Liver (tissue), 9 donors: ENCODE data around the gene ALDH8A1. TPM values are rescaled to one million over a fixed set of nuclear protein-coding genes. Genes with fewer than 3 reads are reported as not detected.

Source experiments
- DNase-seq: peaks from one replicate; pipeline ENCODE4 v3.0.0-alpha.2; 2017; ENCODE audit warnings: low spot score
- H3K27ac ChIP-seq, 2 donors: one replicate each; pipeline ENCODE4 v1.7.0; 2013; ENCODE audit warnings: inconsistent platforms in 2 of 2, low read length in 2 of 2, control low read depth in 1 of 2, low read depth in 1 of 2, mild to moderate bottlenecking in 1 of 2
- H3K27me3 ChIP-seq, 4 donors: one replicate each; pipeline versions ENCODE4 v1.6.1 to v1.7.0; 2013; ENCODE audit warnings: low read length in 3 of 4, inconsistent platforms in 1 of 4, mild to moderate bottlenecking in 1 of 4, moderate library complexity in 1 of 4; ENCODE audit not compliant: control insufficient read depth in 4 of 4, insufficient read depth in 4 of 4
- H3K36me3 ChIP-seq, 4 donors: one replicate each; pipeline versions ENCODE4 v1.6.1 to v1.7.0; 2013; ENCODE audit warnings: low read length in 3 of 4, mild to moderate bottlenecking in 3 of 4, low read depth in 1 of 4, moderate library complexity in 1 of 4; ENCODE audit not compliant: control insufficient read depth in 4 of 4, insufficient read depth in 3 of 4
- H3K4me1 ChIP-seq, 4 donors: one replicate each; pipeline versions ENCODE4 v1.6.1 to v1.7.0; 2013; ENCODE audit warnings: low read length in 3 of 4, mild to moderate bottlenecking in 3 of 4, moderate library complexity in 1 of 4; ENCODE audit not compliant: control insufficient read depth in 4 of 4, insufficient read depth in 4 of 4
- H3K4me3 ChIP-seq, 3 donors: one replicate each; pipeline versions ENCODE4 v1.6.1 to v1.7.0; 2013; ENCODE audit warnings: low read length in 3 of 3, control low read depth in 1 of 3, low read depth in 1 of 3, mild to moderate bottlenecking in 1 of 3
- H3K9ac ChIP-seq, 2 donors: one replicate each; pipeline ENCODE4 v1.7.0; 2013; ENCODE audit warnings: low read length in 2 of 2, mild to moderate bottlenecking in 2 of 2, moderate library complexity in 2 of 2, control low read depth in 1 of 2, low read depth in 1 of 2
- H3K9me3 ChIP-seq, 4 donors: one replicate each; pipeline versions ENCODE4 v1.6.1 to v1.7.0; 2013; ENCODE audit warnings: low read length in 3 of 4; ENCODE audit not compliant: control insufficient read depth in 4 of 4
- CTCF ChIP-seq: fragments of 150-350 bp; IDR thresholded peaks from 2 replicates; pipeline ENCODE4 v1.5.1; 2017; ENCODE audit warnings: improper control_type of control experiment, low read depth, low read length; ENCODE audit not compliant: missing input control
- HNF4A ChIP-seq, 2 donors: conservative IDR thresholded peaks; 2 replicates each; pipeline ENCODE4 v1.6.1; 2016; ENCODE audit warnings: antibody characterized with exemption in 2 of 2, mild to moderate bottlenecking in 2 of 2
- MAX ChIP-seq: IDR thresholded peaks from 2 replicates; pipeline ENCODE4 v1.6.1; 2016; ENCODE audit warnings: antibody characterized with exemption
- NR2F2 ChIP-seq: IDR thresholded peaks from 2 replicates; pipeline ENCODE4 v1.6.1; 2016; ENCODE audit warnings: antibody characterized with exemption
- RAD21 ChIP-seq, 2 donors: IDR thresholded peaks; 2 replicates each; pipeline ENCODE4 v1.6.1; 2016; ENCODE audit warnings: antibody characterized with exemption in 2 of 2, mild to moderate bottlenecking in 2 of 2
- REST ChIP-seq: IDR thresholded peaks from 2 replicates; pipeline ENCODE4 v1.6.1; 2016; ENCODE audit warnings: antibody characterized with exemption, mild to moderate bottlenecking
- RXRA ChIP-seq, 2 donors: IDR thresholded peaks; 2 replicates each; pipeline ENCODE4 v1.6.1; 2017 to 2018; ENCODE audit warnings: antibody characterized with exemption in 2 of 2, mild to moderate bottlenecking in 1 of 2
- SP1 ChIP-seq: IDR thresholded peaks from 2 replicates; pipeline ENCODE4 v1.6.1; 2018; ENCODE audit warnings: antibody characterized with exemption, mild to moderate bottlenecking
- TAF1 ChIP-seq: conservative IDR thresholded peaks from 2 replicates; pipeline ENCODE4 v1.6.1; 2016; ENCODE audit warnings: antibody characterized with exemption, mild to moderate bottlenecking
- YY1 ChIP-seq: IDR thresholded peaks from 2 replicates; pipeline ENCODE4 v1.6.1; 2016; ENCODE audit warnings: antibody characterized with exemption, mild to moderate bottlenecking
- WGBS: extraction: QIAGEN DNeasy Blood & Tissue Kit; methylation state at CpG from one replicate; pipeline ENCODE4 v1.1.7; 2013; 5-methylcytosine and 5-hydroxymethylcytosine counted together
- polyA plus RNA-seq, 2 donors: library from polyadenylated mRNA; stranded (reverse) in 1 of 2; unstranded in 1 of 2; fragments of 200-250 nt in 1 of 2; fragments of >200 nt in 1 of 2; fragmentation: Nextera tagmentation in 1 of 2; extraction: Ambion mirVana in 1 of 2; gene quantifications; one replicate each; pipeline versions ENCODE4 v1.2.1 to v1.2.3, GENCODE V29; 2013 to 2015
- total RNA-seq, 2 donors: library from RNA; depleted of rRNA; stranded (reverse); fragments of >200 nt; gene quantifications; one replicate each; pipeline ENCODE4 v1.2.3, GENCODE V29; 2014
- donor health status: healthy.
- donor health status: healthy.
- donor health status: healthy.
- donor health status: healthy.
- donor health status: healthy.

The ALDH8A1 gene
- total and polyA plus RNA-seq, 4 donors: 73.0 to 255 (median 107) TPM

- TF ChIP-seq RAD21 (IDR thresholded peaks at IDR 0.05): no peak
- no peak for TF ChIP-seq TAF1
- TF ChIP-seq RXRA (IDR thresholded peaks at IDR 0.05): no peak
- TF ChIP-seq YY1: no peak
- no peak for TF ChIP-seq CTCF
- no peak for TF ChIP-seq REST
- H3K9ac ChIP-seq: no peak overlapping the region
- DNase-seq: no peak
- no peak overlapping the region for H3K27ac ChIP-seq
- peaks cover 3 to 69% (median 41%) of the 10 kb centered on the region in 4 donors for H3K4me1 ChIP-seq
- no peak overlapping the region for H3K4me3 ChIP-seq
- no peaks in the 10 kb centered on the region for H3K9me3 ChIP-seq
- peaks cover 6 to 34% (median 15%) of the 10 kb centered on the region in 4 donors for H3K36me3 ChIP-seq
- 79% methylated on average over 5 of the region's 5 CpGs for WGBS
- H3K27me3 ChIP-seq: no peaks in the 10 kb centered on the region
Observed at GRCh38 chr6:134936931-134937330, 13.0 kb downstream of the ALDH8A1 start.

GRCh38 chr6:134936476-134936875 is 13.4 kb downstream of the ALDH8A1 start:
- peaks cover 3 to 69% (median 44%) of the 10 kb centered on the region in 4 donors for H3K4me1 ChIP-seq
- H3K36me3 ChIP-seq: peaks cover 5 to 36% (median 12%) of the 10 kb centered on the region in 4 donors
- H3K9me3 ChIP-seq: no peaks in the 10 kb centered on the region
- TF ChIP-seq SP1: no peak
- TF ChIP-seq NR2F2: no peak
- no peak for TF ChIP-seq TAF1
- TF ChIP-seq RAD21 (IDR thresholded peaks at IDR 0.05): no peak
- no peak for TF ChIP-seq HNF4A (conservative IDR thresholded peaks at IDR 0.05)
- TF ChIP-seq REST: no peak
- no peak for TF ChIP-seq MAX
- H3K4me3 ChIP-seq: no peak overlapping the region
- H3K9ac ChIP-seq: no peak overlapping the region
- WGBS: 95% methylated on average over 5 of the region's 5 CpGs
- DNase-seq: no peak
- H3K27ac ChIP-seq: no peak overlapping the region
- H3K27me3 ChIP-seq: no peaks in the 10 kb centered on the region
